WTC11 (cell line): Measurements from ENCODE around the gene TMEM14A.
"Not testable (repeated sequence)": the region's sequence is repeated elsewhere in the genome, so short reads cannot be mapped to it uniquely, and the experiment has no call there.

ENCODE experiments used
- CBFB ChIP-seq: sonication (generic); formaldehyde crosslinking; IDR thresholded peaks from 2 replicates; pipeline ENCODE4 v1.8.1; 2022; ENCODE audit warnings: mild to moderate bottlenecking, low read depth, missing genetic modification reagents
- TEAD1 ChIP-seq: sonication (generic); formaldehyde crosslinking; IDR thresholded peaks from 2 replicates; pipeline ENCODE4 v1.8.0; 2022; ENCODE audit warnings: mild to moderate bottlenecking, missing genetic modification reagents
- ZNF416 ChIP-seq: fragments of 250-450 bp; sonication (Bioruptor Pico); IDR thresholded peaks from 2 replicates; pipeline ENCODE4 v1.9.0; 2021; ENCODE audit warnings: mild to moderate bottlenecking, inconsistent platforms

DNA sequence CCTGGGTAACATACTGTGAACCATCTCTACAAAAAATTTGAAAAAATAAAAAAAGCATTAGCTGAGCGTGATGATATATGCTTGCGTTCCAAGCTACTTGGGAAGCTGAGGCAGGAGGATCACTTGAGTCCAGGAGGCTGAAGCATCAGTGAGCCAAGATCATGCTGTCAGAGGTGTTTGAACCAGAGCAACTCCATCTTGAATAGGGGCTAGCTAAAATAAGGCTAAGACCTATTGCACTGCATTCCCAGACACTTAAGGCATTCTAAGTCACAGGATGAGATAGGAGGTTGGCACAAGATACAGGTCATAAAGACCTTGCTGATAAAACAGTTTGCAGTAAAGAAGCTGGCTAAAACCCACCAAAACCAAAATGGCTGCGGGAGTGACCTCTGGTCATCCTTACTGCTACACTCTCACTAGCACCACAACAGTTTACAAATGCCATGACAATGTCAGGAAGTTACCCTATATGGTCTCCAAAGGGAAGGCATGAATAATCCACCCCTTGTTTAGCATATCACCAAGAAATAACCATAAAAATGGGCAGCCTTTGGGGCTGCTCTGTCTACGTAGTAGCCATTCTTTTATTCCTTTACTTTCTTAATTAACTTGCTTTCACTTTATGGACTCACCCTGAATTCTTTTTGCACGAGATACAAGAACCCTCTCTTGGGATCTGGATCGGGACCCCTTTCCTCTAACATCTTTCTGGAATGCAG is 34.0 kb downstream of the TMEM14A start:
- not testable (repeated sequence) for TF ChIP-seq TEAD1, ZNF416, CBFB (CRISPR knock-in tag)
